Measurements from ENCODE around the gene ZFR. TPM values are rescaled to one million over a fixed set of nuclear protein-coding genes. Genes with fewer than 3 reads are reported as not detected.

Gene ZFR
- total RNA-seq, 4 donors from 2014 or later = 76.4 to 98.4 (median 84.7) TPM

- TF ChIP-seq CTCF (IDR thresholded peaks at IDR 0.05) = no peak
- no peak for ATAC-seq (ENCODE audit: low FRiP score)
- no peak for DNase-seq (ENCODE audit: low spot score)
These were observed 81.5 kb downstream of the ZFR start for GRCh38 chr5:32363030-32363429.

- no peak for DNase-seq (ENCODE audit: low spot score)
- no peak for ATAC-seq (ENCODE audit: low FRiP score)
- no peak for TF ChIP-seq CTCF (IDR thresholded peaks at IDR 0.05)
These were observed 82.0 kb downstream of the ZFR start for GRCh38 chr5:32362527-32362926.

- no peak for TF ChIP-seq CTCF (IDR thresholded peaks at IDR 0.05)
- no peak for DNase-seq (ENCODE audit: low spot score)
- ATAC-seq (ENCODE audit: low FRiP score) = no peak
These were observed 83.6 kb downstream of the ZFR start for GRCh38 chr5:32360906-32361305.

GRCh38 chr5:32358611-32359010 is 85.9 kb downstream of the ZFR start:
- TF ChIP-seq CTCF (IDR thresholded peaks at IDR 0.05) = no peak
- ATAC-seq (ENCODE audit: low FRiP score) (no peak), DNase-seq (ENCODE audit: low spot score) (no peak)

- ATAC-seq (ENCODE audit: low FRiP score) (no peak), DNase-seq (ENCODE audit: low spot score) (no peak)
- no peak for TF ChIP-seq CTCF (IDR thresholded peaks at IDR 0.05)
These were observed 86.9 kb downstream of the ZFR start for GRCh38 chr5:32357658-32358057.

GRCh38 chr5:32355686-32356085 is 88.9 kb downstream of the ZFR start:
- DNase-seq (ENCODE audit: low spot score) = no peak
- ATAC-seq (ENCODE audit: low FRiP score) = no peak
- no peak for TF ChIP-seq CTCF (IDR thresholded peaks at IDR 0.05)

- DNase-seq (ENCODE audit: low spot score) (no peak), ATAC-seq (ENCODE audit: low FRiP score) (no peak)
- TF ChIP-seq CTCF (IDR thresholded peaks at IDR 0.05) = no peak
These were observed 91.1 kb downstream of the ZFR start for GRCh38 chr5:32353420-32353819.

Data from omental fat pad (tissue), 4 donors.